ENCODE results near the gene GLI1.
A peak's percentile ranks its signal among the peaks of the same experiment; 100 is the strongest.
"Not testable (repeated sequence)": the region's sequence is repeated elsewhere in the genome, so short reads cannot be mapped to it uniquely, and the experiment has no call there.

GLI1 gene

GRCh38 chr12:57459750-57460467, at the start of gene GLI1:
Gene GLI1 (plus strand): TSS chr12:57459785. CDS start chr12:57463692, 3,907 bp downstream.
- DNase-seq (ENCODE audit: low read depth): no peak

GRCh38 chr12:57410534-57410933, 49.1 kb upstream of the GLI1 start:
- TF ChIP-seq CTCF (IDR thresholded peaks at IDR 0.05; ENCODE audit: insufficient read depth, low read depth, low read length, missing control alignments): no peak

More at GRCh38 chr12:57459750-57460467, at the start of gene GLI1:
- peak within 1 kb of the TSS; percentile 49 for H3K4me3 ChIP-seq (ENCODE audit: low read length)
- TF ChIP-seq CTCF (IDR thresholded peaks at IDR 0.05; ENCODE audit: insufficient read depth, low read depth, low read length, missing control alignments): no peak

DNA sequence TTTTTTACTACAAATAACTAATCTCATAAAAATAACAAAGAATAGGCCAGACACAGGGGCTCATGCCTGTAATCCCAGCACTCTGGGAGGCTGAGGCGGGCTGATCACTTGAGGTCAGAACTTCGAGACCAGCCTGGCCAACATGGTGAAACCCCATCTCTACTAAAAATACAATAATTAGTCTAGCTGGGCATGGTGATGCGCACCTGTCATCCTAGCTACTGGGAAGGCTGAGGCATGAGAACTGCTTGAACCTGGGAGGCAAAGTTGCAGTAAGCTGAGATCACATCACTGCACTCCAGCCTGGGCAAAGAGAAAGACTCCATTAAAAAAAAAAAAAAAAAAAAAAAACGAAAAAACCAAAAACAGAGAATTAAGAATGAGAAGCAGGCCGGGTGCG, 45.4 kb upstream of the GLI1 start:
- H3K4me3 ChIP-seq (ENCODE audit: low read length); DNase-seq (ENCODE audit: low read depth): not testable (repeated sequence)

More at GRCh38 chr12:57410534-57410933, 49.1 kb upstream of the GLI1 start:
- no peak overlapping the region for H3K4me3 ChIP-seq (ENCODE audit: low read length)
- DNase-seq (ENCODE audit: low read depth): no peak

GRCh38 chr12:57415088-57415487, 44.5 kb upstream of the GLI1 start:
- no peak for DNase-seq (ENCODE audit: low read depth)
- TF ChIP-seq CTCF (IDR thresholded peaks at IDR 0.05; ENCODE audit: insufficient read depth, low read depth, low read length, missing control alignments): no peak
- H3K4me3 ChIP-seq (ENCODE audit: low read length): no peak overlapping the region

DNA sequence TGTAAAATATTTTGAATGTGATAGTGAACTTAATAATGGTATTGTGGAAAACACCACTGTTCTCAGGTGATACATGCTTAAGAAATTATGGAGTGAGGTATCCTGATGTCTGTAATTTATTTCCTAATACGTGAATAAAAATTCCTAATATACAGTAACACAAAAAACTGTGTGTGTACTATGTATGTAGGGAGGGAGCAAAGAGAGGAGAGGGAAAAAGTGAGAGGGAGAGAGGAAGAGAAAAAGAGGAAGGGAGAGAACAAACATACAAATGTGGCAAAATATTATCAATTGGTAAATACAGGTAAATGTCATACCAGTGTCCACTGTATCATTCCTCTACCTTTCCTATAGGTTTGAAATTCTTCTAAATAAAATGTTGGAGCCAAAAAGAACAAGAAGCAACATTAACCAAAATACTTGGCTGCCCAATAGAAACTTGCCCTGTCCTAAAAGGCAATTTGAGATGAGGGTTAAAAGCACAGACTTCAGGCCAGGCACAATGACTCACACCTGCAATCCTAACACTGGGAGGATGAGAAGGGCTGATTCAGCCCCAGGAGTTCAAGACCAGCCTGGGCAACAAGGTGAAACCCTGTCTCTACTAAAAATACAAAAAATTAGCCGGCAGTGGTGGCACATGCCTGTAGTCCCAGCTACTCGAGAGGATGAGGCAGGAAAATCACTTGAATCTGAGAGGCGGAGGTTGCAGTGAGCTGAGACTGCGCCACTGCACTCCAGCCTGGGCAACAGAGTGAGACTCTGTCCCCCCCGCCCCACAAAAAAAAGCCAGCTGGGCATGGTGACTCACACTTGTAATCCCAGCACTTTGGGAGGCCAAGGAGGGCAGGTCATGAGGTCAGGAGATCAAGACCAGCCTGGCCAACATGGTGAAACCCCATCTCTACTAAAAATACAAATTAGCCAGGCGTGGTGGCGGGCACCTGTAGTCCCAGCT, 43.3 kb upstream of the GLI1 start:
- no peak for TF ChIP-seq CTCF (IDR thresholded peaks at IDR 0.05; ENCODE audit: insufficient read depth, low read depth, low read length, missing control alignments)
- no peak overlapping the region for H3K4me3 ChIP-seq (ENCODE audit: low read length)
- peak; percentile 43 for DNase-seq (ENCODE audit: low read depth)

- no peak for TF ChIP-seq CTCF (IDR thresholded peaks at IDR 0.05; ENCODE audit: insufficient read depth, low read depth, low read length, missing control alignments)
- H3K4me3 ChIP-seq (ENCODE audit: low read length): no peak overlapping the region
- DNase-seq (ENCODE audit: low read depth): no peak
Measured at GRCh38 chr12:57418255-57418654, 41.3 kb upstream of the GLI1 start.

DNA sequence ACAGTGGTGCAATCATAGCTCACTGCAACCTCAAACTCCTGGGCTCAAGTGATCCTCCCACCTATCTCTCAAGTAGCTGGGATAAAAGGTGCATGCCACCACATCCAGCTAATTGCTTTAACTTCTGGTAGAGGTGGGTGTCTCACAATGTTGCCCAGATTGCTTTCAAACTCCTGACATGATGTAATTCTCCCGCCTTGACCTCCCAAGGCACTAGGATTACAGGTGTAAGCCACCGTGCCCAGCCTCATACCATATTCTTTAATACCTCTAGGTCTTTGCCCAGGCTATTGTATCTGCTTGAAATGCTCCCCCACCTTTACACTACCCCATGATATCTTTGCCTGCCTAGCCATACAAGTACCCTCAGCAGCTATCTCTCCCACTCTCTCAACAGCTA, 40.1 kb upstream of the GLI1 start:
- TF ChIP-seq CTCF (IDR thresholded peaks at IDR 0.05; ENCODE audit: insufficient read depth, low read depth, low read length, missing control alignments): no peak
- H3K4me3 ChIP-seq (ENCODE audit: low read length): no peak overlapping the region
- no peak for DNase-seq (ENCODE audit: low read depth)
